ENCODE data around the gene SERINC2.
"Not testable (repeated sequence)": the region's sequence is repeated elsewhere in the genome, so short reads cannot be mapped to it uniquely, and the experiment has no call there.

Gene SERINC2

DNA sequence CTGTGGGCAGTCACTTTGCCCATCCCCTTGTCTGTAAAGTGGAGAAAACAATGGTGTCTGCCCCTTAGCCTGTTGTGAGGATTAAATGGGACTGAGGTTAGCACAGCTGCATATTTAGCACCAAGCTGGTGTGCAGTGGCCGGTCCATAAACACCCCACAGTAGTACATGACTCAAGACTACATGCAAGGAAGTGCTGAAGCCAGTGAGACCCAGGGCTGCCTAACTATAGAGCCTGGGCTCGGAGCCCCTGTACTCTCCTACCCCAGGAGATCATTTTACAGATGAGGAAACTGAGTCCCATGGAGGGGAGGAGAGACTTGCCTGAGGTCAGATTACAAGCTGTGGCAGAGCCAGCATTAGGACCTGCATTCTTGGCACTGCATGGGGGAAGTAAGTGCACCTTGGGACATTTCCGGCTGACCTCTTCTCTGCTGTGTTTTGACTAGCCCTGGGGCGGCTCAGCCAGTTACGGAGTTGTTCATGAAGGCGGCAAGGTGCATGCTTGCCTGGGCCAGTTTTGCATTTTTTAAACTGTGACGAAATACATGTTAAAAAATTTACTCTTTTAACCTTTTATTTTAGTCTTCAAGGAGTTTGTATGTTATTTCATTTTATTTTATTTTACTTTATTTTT lies 3.2 kb downstream of the SERINC2 start:
- no peak for DNase-seq

DNA sequence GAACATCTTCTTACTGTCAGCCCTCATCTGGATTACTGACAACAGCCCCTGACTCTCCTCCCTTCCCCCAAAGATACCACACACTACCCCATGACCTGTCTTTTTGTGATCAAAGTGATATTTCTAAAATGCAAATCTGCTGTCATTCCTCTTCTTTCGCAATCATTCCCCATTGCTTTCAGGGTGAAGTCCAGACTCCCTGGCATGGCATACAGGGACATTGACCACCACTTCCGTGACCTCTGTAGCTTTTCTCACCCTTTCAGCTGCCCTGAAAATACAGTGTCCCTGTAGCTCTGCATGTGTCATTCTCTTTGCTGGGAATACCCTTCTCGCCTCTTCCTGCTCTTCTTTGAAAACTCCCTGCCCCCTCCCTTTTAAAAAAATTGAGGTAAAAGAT lies 4.1 kb downstream of the SERINC2 start:
- DNase-seq: no peak

DNA sequence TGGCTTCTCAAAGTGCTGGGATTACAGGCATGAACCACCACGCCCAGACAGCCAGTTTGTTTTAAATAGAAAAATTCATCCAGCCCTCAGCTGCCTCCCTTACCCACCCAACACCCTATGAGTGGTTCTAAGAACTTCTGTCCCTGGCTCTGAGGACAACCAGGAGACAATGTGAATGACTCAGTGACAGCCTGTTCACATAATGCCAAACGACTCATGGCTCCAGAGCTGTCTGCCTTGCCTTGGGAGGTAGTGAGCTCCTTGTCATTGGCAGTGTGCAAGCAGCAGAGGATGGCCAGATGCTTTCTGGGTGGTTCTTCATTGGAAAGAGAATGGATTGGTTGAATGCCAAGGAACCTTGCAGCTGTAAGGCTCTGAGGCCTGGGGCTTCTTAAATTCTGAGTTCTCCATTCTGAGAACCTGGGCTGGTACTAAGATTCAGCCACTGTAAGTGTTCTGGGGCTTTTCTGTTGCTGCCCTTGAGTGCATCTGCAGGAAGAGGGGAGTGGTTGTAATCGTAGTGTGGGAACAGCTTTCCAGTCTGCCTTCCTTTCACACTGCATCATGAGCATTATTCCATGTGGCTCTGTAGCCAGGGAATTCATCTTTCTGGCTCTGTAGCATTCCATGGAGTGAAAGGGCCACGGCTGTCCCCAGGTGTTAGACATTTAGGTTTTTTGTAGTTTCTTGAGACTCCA lies 5.8 kb downstream of the SERINC2 start:
- no peak for DNase-seq

GRCh38 chr1:31420716-31421115 lies 7.7 kb downstream of the SERINC2 start:
- no peak for DNase-seq

GRCh38 chr1:31421371-31422040 lies 8.5 kb downstream of the SERINC2 start:
- no peak for DNase-seq

DNA sequence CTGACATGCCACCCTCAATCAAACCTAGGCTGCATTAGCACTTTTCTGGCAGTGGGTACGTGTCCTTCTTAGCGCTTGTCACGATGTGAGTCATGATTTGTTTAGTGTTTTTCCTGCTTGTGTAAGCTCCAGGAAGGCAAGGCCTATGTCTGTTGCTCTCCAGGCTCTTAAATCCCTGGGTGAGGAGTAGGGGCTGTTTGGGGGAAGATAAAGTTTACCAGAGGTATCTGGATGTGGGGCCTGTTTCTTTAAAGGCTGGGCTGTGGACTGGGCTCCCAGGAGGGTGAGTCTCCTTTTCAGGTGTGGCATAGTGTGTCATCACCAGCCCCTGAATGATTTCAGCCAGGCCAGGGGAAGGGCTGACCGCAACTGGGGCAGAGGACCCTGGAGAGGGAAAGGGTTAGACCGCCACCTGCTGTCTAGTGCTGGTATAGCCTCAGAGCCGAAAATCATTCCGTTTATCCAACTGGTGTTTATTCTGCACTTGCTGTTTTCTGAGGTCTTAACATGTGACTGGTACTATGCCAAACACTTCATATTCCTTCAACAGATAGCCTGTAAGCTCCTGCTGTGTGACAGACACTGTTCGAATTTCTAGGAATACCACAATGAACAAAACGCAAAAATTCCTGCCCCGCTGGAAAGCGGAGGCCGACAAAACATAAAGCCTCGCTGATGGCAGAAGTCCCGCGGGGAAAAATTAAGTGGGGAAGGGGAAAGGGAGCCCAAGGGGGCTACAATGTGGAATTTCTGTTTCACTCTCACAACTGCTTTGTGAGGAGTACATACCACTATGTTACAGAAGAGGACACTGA lies 9.7 kb downstream of the SERINC2 start:
- DNase-seq: peak; percentile 60

DNA sequence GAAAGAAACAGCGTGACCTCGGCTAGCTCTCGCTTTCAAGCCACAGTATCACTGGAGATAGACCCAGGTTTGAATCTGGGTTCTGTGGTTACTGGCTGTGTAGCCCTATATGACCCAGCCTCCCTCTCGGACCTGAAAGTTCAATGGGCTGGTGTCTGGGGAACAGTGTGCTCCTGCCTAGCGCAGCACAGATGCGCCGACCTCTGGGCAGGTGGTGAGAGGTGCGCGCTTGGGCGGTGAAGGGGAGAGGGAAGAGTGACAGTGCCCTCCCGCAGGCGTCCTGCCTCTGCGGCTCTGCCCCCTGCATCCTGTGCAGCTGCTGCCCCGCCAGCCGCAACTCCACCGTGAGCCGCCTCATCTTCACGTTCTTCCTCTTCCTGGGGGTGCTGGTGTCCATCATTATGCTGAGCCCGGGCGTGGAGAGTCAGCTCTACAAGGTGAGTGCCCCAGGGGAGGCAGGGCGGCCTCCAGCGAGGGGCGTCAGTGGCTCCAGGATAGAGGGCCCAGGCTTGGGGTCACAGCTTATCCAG lies 10.5 kb downstream of the SERINC2 start:
- peak; percentile 79 for DNase-seq

DNA sequence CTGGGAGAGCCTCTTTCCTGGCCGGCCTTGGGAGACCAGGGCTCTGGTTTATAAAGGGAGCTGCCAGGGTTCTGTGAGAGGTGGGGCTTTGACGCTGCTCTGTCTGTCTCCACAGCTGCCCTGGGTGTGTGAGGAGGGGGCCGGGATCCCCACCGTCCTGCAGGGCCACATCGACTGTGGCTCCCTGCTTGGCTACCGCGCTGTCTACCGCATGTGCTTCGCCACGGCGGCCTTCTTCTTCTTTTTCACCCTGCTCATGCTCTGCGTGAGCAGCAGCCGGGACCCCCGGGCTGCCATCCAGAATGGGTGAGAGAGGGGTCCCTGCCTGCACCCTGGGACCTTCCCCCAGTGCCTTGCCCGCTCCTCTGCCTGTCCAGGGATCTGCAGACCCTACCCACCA lies 11.6 kb downstream of the SERINC2 start:
- DNase-seq: no peak

- no peak for DNase-seq
Measured at GRCh38 chr1:31425301-31426081, 12.5 kb downstream of the SERINC2 start.

- no peak for DNase-seq
Measured at GRCh38 chr1:31426249-31426922, 13.4 kb downstream of the SERINC2 start.

- DNase-seq: no peak
Measured at GRCh38 chr1:31427322-31427721, 14.3 kb downstream of the SERINC2 start.

GRCh38 chr1:31428436-31429221 lies 15.6 kb downstream of the SERINC2 start:
- no peak for DNase-seq

GRCh38 chr1:31429583-31429982 lies 16.6 kb downstream of the SERINC2 start:
- no peak for DNase-seq

DNA sequence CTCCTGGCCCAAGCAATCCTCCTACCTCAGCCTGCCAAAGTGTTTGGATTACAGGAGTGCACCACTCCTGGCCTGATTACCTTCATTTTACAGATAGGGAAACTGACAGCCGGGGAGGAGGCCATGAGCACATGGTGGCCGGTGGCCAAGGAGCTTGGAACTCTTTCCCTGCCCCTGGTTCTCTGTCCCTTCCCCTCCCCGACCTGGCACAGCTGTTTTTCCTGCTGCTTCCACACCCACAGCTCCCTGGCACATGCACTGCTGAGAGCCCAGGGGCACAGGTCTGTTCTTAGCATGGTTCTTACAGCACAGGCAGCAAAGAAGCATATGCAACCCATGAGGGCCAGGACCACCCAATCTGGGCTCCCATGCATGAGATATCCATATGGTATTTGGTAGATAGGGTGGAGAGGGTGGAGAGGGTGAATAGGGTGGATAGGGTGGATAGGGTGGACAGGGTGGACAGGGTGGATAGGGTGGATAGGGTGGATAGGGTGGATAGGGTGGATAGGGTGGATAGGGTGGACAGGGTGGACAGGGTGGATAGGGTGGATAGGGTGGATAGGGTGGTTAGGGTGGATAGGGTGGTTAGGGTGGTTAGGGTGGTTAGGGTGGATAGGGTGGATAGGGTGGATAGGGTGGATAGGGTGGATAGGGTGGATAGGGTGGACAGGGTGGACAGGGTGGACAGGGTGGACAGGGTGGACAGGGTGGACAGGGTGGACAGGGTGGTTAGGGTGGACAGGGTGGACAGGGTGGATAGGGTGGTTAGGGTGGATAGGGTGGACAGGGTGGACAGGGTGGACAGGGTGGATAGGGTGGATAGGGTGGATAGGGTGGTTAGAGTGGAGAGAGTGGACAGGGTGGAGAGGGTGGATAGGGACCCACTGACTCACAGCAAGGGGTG lies 18.6 kb downstream of the SERINC2 start:
- not testable (repeated sequence) for DNase-seq

- DNase-seq: no peak
Measured at GRCh38 chr1:31432592-31433395, 19.8 kb downstream of the SERINC2 start.

GRCh38 chr1:31433396-31433930 lies 20.4 kb downstream of the SERINC2 start:
- DNase-seq: no peak

DNA sequence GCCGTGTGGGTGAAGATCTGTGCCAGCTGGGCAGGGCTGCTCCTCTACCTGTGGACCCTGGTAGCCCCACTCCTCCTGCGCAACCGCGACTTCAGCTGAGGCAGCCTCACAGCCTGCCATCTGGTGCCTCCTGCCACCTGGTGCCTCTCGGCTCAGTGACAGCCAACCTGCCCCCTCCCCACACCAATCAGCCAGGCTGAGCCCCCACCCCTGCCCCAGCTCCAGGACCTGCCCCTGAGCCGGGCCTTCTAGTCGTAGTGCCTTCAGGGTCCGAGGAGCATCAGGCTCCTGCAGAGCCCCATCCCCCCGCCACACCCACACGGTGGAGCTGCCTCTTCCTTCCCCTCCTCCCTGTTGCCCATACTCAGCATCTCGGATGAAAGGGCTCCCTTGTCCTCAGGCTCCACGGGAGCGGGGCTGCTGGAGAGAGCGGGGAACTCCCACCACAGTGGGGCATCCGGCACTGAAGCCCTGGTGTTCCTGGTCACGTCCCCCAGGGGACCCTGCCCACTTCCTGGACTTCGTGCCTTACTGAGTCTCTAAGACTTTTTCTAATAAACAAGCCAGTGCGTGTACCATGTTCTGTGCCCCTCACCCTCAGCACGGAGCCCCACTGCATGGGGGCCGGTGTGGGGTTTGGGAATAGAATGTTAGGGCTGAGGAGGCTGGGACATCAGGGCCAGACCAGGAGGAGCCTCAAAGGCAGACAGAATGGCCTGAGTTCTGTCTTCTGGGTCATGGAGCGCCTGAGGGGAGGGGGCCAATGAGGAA lies 21.3 kb downstream of the SERINC2 start:
- no peak for DNase-seq

GRCh38 chr1:31434979-31435378 lies 22.0 kb downstream of the SERINC2 start:
- no peak for DNase-seq

Measured in CD4-positive, alpha-beta T cell treated with Interleukin-15 for 1 hour (primary cell).